Panc1 (cell line): Measurements from ENCODE around the gene CSK. TPM values are rescaled to one million over a fixed set of nuclear protein-coding genes. Genes with fewer than 3 reads are reported as not detected.

Experiments used
- ATAC-seq: fragments of 200-7000 bp; cut with Tn5 transposase; 2 replicates; pipeline ENCODE4 v1.9.1; 2020; ENCODE audit warnings: mild to moderate bottlenecking, moderate library complexity
- BruUV-seq: library from RNA; stranded (reverse); fragments of 400-500 nt; replicated peaks from 2 replicates; lab custom pipeline; 2021; lab: Mats Ljungman, UMichigan
- CTCF ChIA-PET: fragments of 300-600 bp; sonication (Branson Sonifier 250); formaldehyde crosslinking; loops from one replicate; lab custom pipeline; 2022; ENCODE audit warnings: antibody characterized with exemption; lab: Charles Lee
- POLR2A ChIA-PET: fragments of 300-600 bp; sonication (Branson Sonifier 250); formaldehyde crosslinking; loops from one replicate; lab custom pipeline; 2022; ENCODE audit warnings: antibody characterized with exemption; lab: Charles Lee
- DNase-seq: peaks from one replicate; pipeline ENCODE4 v3.0.0-alpha.2; 2010; ENCODE audit warnings: low read depth, low spot score
- H3K27ac ChIP-seq: 2 replicates; pipeline ENCODE4 v1.5.1; 2011; ENCODE audit warnings: mild to moderate bottlenecking, low read length, inconsistent platforms
- H3K27me3 ChIP-seq: fragments of 200-500 bp; sonication (Bioruptor generic); 2 replicates; pipeline ENCODE4 v1.6.0; 2014; ENCODE audit warnings: low read length, inconsistent platforms; ENCODE audit not compliant: control insufficient read depth, insufficient read depth
- H3K36me3 ChIP-seq: fragments of 200-500 bp; sonication (Bioruptor generic); 2 replicates; pipeline ENCODE4 v1.5.1; 2014; ENCODE audit warnings: inconsistent platforms, mild to moderate bottlenecking, low read length, moderate library complexity; ENCODE audit not compliant: control insufficient read depth, insufficient read depth
- H3K4me1 ChIP-seq: 2 replicates; pipeline ENCODE4 v1.5.1; 2011; ENCODE audit warnings: inconsistent platforms, mild to moderate bottlenecking, low read length, moderate library complexity; ENCODE audit not compliant: control insufficient read depth, insufficient read depth
- H3K4me3 ChIP-seq, 2 experiments: 2 replicates each; pipeline ENCODE4 v1.5.1; 2011 to 2012; ENCODE audit warnings: low read depth in 2 of 2, low read length in 2 of 2, mild to moderate bottlenecking in 2 of 2, inconsistent platforms in 1 of 2, moderate library complexity in 1 of 2
- H3K9me3 ChIP-seq: fragments of 200-500 bp; sonication (Bioruptor generic); 2 replicates; pipeline ENCODE4 v1.5.1; 2014; ENCODE audit warnings: low read depth, mild to moderate bottlenecking, inconsistent platforms, low read length, moderate library complexity; ENCODE audit not compliant: control insufficient read depth, insufficient read depth
- POLR2AphosphoS5 ChIP-seq: IDR thresholded peaks from 2 replicates; pipeline ENCODE4 v1.6.1; 2012; ENCODE audit warnings: mild to moderate bottlenecking, low read depth, low read length, moderate library complexity
- SIN3A ChIP-seq: IDR thresholded peaks from 2 replicates; pipeline ENCODE4 v1.6.1; 2012; ENCODE audit warnings: low read depth, mild to moderate bottlenecking, low read length, moderate library complexity, borderline replicate concordance; ENCODE audit not compliant: insufficient read depth
- TCF7L2 ChIP-seq: IDR thresholded peaks from 2 replicates; pipeline ENCODE4 v1.6.1; 2011; ENCODE audit warnings: mild to moderate bottlenecking, low read depth, low read length, inconsistent platforms
- in situ Hi-C: cut with HindIII; loops from 2 replicates; pipeline ENCODE4 v1.10.0; 2016; ENCODE audit warnings: low sequenced_read_pairs, low pct_unique_long_range_greater_than_20kb
- intact Hi-C: fragments of 100-400 bp; cut with micrococcal nuclease; formaldehyde crosslinking; loops from one replicate; pipeline ENCODE4 v1.10.0; 2022; ENCODE audit not compliant: unreplicated experiment
- total RNA-seq: library from RNA; stranded (reverse); gene quantifications from one replicate; pipeline ENCODE4 v1.2.1, GENCODE V29; 2021; ENCODE audit not compliant: unreplicated experiment
- TF ChIP-seq, protein P1 (sequence below): fragments of 450-650 bp; IDR thresholded peaks from 2 replicates; pipeline ENCODE4 v1.5.1; 2017; ENCODE audit warnings: mild to moderate bottlenecking
- TF ChIP-seq, protein P2 (sequence below), 2 experiments: IDR thresholded peaks; 2 replicates each; pipeline ENCODE4 v1.6.1; 2011 to 2012; ENCODE audit warnings: low read depth in 2 of 2, control low read depth in 1 of 2, low read length in 1 of 2, mild to moderate bottlenecking in 1 of 2, moderate library complexity in 1 of 2; ENCODE audit not compliant: insufficient read depth in 1 of 2

The CSK gene
- total RNA-seq, 1 experiment from 2014 or later: 81.4 TPM

DNA sequence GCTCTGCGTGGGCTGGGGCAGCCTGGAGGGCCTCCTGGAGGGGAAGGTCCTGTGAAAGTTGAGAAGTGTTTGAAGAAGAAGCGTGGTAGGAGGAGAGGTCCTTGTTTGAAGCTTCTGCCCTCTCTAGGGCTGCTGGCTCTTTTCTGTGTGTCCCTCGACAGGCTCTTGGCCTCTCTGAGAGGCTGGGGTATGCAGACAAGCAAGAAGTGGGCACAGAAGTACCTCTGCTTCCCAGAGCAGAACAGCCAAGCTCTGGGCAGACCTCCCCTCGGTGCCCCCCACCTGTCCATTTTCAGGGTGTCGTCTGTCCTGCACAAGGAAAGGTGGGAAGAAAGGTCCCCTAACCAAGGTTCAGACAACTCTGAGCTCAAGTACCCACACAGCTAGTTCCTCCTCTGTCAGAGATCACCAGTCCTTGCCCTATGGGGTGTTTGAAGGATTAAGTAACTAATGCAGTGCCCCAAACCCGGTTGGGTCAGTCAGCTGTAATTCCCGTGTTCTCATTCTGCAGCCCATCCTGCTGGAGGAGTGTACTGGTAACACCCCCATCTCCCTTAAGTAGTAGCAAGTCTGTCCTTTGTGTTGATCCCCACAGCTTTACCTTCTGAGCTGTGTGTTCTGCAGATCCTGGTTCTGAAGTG lies 6.3 kb downstream of the CSK start:
- no TSS peak for BruUV-seq
- CTCF ChIA-PET: interaction anchor here (0.5 to 1.8 kb wide), 7 partner anchors 8 to 1056 kb away, joined by 3 to 14 read pairs (median 4); no protein-coding TSS in a partner anchor
- in situ Hi-C loops (no loop called here), intact Hi-C loops (no loop called here)
- H3K9me3 ChIP-seq: no peaks in the 10 kb centered on the region
- no peaks in the 10 kb centered on the region for H3K27me3 ChIP-seq
- POLR2A ChIA-PET: interaction anchor here (0.6 kb wide), 1 partner anchor 92 kb away, joined by 11 read pairs; no protein-coding TSS in a partner anchor
- DNase-seq (no peak), ATAC-seq (no peak)
- H3K36me3 ChIP-seq: no peaks in the 10 kb centered on the region
- TF ChIP-seq TCF7L2 (no peak), POLR2AphosphoS5 (no peak), SIN3A (no peak)
- TF ChIP-seq, protein P1, sequence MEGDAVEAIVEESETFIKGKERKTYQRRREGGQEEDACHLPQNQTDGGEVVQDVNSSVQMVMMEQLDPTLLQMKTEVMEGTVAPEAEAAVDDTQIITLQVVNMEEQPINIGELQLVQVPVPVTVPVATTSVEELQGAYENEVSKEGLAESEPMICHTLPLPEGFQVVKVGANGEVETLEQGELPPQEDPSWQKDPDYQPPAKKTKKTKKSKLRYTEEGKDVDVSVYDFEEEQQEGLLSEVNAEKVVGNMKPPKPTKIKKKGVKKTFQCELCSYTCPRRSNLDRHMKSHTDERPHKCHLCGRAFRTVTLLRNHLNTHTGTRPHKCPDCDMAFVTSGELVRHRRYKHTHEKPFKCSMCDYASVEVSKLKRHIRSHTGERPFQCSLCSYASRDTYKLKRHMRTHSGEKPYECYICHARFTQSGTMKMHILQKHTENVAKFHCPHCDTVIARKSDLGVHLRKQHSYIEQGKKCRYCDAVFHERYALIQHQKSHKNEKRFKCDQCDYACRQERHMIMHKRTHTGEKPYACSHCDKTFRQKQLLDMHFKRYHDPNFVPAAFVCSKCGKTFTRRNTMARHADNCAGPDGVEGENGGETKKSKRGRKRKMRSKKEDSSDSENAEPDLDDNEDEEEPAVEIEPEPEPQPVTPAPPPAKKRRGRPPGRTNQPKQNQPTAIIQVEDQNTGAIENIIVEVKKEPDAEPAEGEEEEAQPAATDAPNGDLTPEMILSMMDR: peak; percentile 63; the same call in 1 of the 2 replicates
- TF ChIP-seq, protein P2, sequence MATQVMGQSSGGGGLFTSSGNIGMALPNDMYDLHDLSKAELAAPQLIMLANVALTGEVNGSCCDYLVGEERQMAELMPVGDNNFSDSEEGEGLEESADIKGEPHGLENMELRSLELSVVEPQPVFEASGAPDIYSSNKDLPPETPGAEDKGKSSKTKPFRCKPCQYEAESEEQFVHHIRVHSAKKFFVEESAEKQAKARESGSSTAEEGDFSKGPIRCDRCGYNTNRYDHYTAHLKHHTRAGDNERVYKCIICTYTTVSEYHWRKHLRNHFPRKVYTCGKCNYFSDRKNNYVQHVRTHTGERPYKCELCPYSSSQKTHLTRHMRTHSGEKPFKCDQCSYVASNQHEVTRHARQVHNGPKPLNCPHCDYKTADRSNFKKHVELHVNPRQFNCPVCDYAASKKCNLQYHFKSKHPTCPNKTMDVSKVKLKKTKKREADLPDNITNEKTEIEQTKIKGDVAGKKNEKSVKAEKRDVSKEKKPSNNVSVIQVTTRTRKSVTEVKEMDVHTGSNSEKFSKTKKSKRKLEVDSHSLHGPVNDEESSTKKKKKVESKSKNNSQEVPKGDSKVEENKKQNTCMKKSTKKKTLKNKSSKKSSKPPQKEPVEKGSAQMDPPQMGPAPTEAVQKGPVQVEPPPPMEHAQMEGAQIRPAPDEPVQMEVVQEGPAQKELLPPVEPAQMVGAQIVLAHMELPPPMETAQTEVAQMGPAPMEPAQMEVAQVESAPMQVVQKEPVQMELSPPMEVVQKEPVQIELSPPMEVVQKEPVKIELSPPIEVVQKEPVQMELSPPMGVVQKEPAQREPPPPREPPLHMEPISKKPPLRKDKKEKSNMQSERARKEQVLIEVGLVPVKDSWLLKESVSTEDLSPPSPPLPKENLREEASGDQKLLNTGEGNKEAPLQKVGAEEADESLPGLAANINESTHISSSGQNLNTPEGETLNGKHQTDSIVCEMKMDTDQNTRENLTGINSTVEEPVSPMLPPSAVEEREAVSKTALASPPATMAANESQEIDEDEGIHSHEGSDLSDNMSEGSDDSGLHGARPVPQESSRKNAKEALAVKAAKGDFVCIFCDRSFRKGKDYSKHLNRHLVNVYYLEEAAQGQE (IDR thresholded peaks at IDR 0.05; ENCODE audit: insufficient read depth in 1 of 2, low read depth in 2 of 2, low read length in 1 of 2): no peak
- H3K4me3 ChIP-seq: no peak overlapping the region
- no peak overlapping the region; the same call in 1 of the 2 replicates for H3K27ac ChIP-seq
- peaks cover 65% of the 10 kb centered on the region for H3K4me1 ChIP-seq

DNA sequence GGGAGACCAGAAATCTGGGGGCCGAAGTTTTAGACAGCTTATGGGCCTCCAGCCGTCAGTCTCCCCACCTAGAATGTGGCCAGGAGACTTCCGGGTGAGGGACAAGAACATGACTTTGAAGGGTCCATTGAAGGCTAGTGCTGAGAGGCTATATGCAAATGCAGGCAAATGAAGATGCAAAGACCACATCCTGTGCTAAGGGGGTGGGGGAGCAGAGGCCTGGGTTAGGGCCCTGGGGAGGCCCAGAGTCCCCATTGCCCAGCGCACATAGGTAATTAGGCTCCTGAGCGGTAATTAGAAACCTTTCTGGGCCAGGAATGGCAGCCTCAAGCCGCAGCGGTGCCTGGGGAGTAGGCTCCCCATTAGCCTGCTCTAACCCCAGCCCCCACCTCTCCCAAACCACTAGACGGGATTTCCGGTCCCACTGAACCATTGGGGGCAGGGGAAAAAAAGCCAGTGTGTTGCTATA lies 6.8 kb downstream of the CSK start:
- ATAC-seq (no peak), DNase-seq (no peak)
- Histone ChIP-seq H3K4me1 (peaks cover 64% of the 10 kb centered on the region), H3K27me3 (no peaks in the 10 kb centered on the region), H3K4me3 (no peak overlapping the region), H3K27ac (no peak overlapping the region), H3K36me3 (no peaks in the 10 kb centered on the region), H3K9me3 (no peaks in the 10 kb centered on the region)
- ChIA-PET CTCF (interaction anchor here (0.6 to 1.7 kb wide), 3 partner anchors 12 to 18 kb away, joined by 3 to 10 read pairs (median 8); no protein-coding TSS in a partner anchor), POLR2A (no interaction called here)
- in situ Hi-C loops (no loop called here), intact Hi-C loops (no loop called here)
- TF ChIP-seq, protein P2 (IDR thresholded peaks at IDR 0.05; ENCODE audit: insufficient read depth in 1 of 2, low read depth in 2 of 2, low read length in 1 of 2): no peak
- no peak for TF ChIP-seq POLR2AphosphoS5
- TF ChIP-seq SIN3A: no peak
- TF ChIP-seq, protein P1: no peak
- TF ChIP-seq TCF7L2: no peak
- BruUV-seq: no TSS peak
